Measurements from ENCODE around the gene ARL2BP.

- TF ChIP-seq CTCF (optimal IDR thresholded peaks at IDR 0.05 in 1 of 3, IDR thresholded peaks at IDR 0.05 in 1 of 3, conservative IDR thresholded peaks at IDR 0.05 in 1 of 3; ENCODE audit: extremely low read depth in 1 of 3, insufficient read depth in 2 of 3, low read length in 3 of 3) = no peak
- TF ChIP-seq EZH2 (IDR thresholded peaks at IDR 0.05; ENCODE audit: low read length) = no peak
These were observed 31.6 kb upstream of the ARL2BP start for GRCh38 chr16:57213462-57213861.

Data from keratinocyte (primary cell).